Endodermal cell (in vitro differentiated cells): ENCODE data around the gene ECHS1. TPM values are rescaled to one million over a fixed set of nuclear protein-coding genes. Genes with fewer than 3 reads are reported as not detected.
"Not testable (repeated sequence)": the region's sequence is repeated elsewhere in the genome, so short reads cannot be mapped to it uniquely, and the experiment has no call there.

Experiments
- DNase-seq: peaks from one replicate; pipeline ENCODE4 v3.0.0-alpha.2; 2017
- H3K27ac ChIP-seq: 2 replicates; pipeline ENCODE4 v1.5.1; 2013; ENCODE audit warnings: mild to moderate bottlenecking, low read depth, low read length, moderate library complexity
- H3K27me3 ChIP-seq: 2 replicates; pipeline ENCODE4 v1.6.1; 2013; ENCODE audit warnings: mild to moderate bottlenecking, low read length, moderate library complexity; ENCODE audit not compliant: insufficient read depth, control insufficient read depth, poor library complexity, severe bottlenecking
- H3K36me3 ChIP-seq: 2 replicates; pipeline ENCODE4 v1.7.0; 2013; ENCODE audit warnings: mild to moderate bottlenecking, low read length, moderate library complexity; ENCODE audit not compliant: control insufficient read depth, insufficient read depth
- H3K4me1 ChIP-seq: one replicate; pipeline ENCODE4 v1.7.0; 2013; ENCODE audit warnings: low read length; ENCODE audit not compliant: control insufficient read depth, insufficient read depth
- H3K4me3 ChIP-seq: 2 replicates; pipeline ENCODE4 v1.5.1; 2013; ENCODE audit warnings: mild to moderate bottlenecking, low read length, moderate library complexity
- H3K9ac ChIP-seq: 2 replicates; pipeline ENCODE4 v1.6.1; 2013; ENCODE audit warnings: mild to moderate bottlenecking, low read length, moderate library complexity; ENCODE audit not compliant: poor library complexity, severe bottlenecking; ENCODE audit errors: extremely low read depth
- H3K9me3 ChIP-seq: 2 replicates; pipeline ENCODE4 v1.6.1; 2013; ENCODE audit warnings: mild to moderate bottlenecking, low read length, moderate library complexity; ENCODE audit not compliant: control insufficient read depth
- H3K27ac Mint-ChIP-seq: 2 replicates; pipeline ENCODE4 v1.8.0; 2020; ENCODE audit warnings: mixed read lengths
- H3K27me3 Mint-ChIP-seq: 2 replicates; pipeline ENCODE4 v1.8.0; 2021; ENCODE audit warnings: mild to moderate bottlenecking, mixed read lengths; ENCODE audit not compliant: insufficient read depth
- H3K36me3 Mint-ChIP-seq: 2 replicates; pipeline ENCODE4 v1.8.0; 2020; ENCODE audit warnings: low read depth, mixed read lengths
- H3K4me1 Mint-ChIP-seq: 2 replicates; pipeline ENCODE4 v1.8.0; 2020; ENCODE audit warnings: mixed read lengths
- H3K4me3 Mint-ChIP-seq: 2 replicates; pipeline ENCODE4 v1.8.0; 2020; ENCODE audit warnings: mild to moderate bottlenecking, moderate library complexity, mixed read lengths
- H3K9me3 Mint-ChIP-seq: 2 replicates; pipeline ENCODE4 v1.8.0; 2020; ENCODE audit warnings: mild to moderate bottlenecking, mixed read lengths
- CTCF ChIP-seq: fragments of 200-600 bp; sonication (generic); conservative IDR thresholded peaks from 2 replicates; pipeline ENCODE4 v1.5.0; 2021; ENCODE audit warnings: antibody characterized with exemption, mild to moderate bottlenecking
- WGBS, 2 experiments: methylation state at CpG; one replicate each; pipeline versions ENCODE4 v1.1.5 to v1.1.7; 2013; ENCODE audit warnings: missing lambda C conversion rate in 2 of 2, mixed read lengths in 1 of 2; ENCODE audit not compliant: insufficient coverage in 1 of 2, insufficient read length in 1 of 2; 5-methylcytosine and 5-hydroxymethylcytosine counted together
- total RNA-seq, 2 donors: library from RNA; stranded (reverse); fragmentation: NEBNext Ultra II Directional in 1 of 2; extraction: Animal tissue kit (Norgen Biotek cat#: 25700) in 1 of 2; gene quantifications; 2 replicates in 1 of 2; 3 replicates in 1 of 2; pipeline ENCODE4 v1.2.1, GENCODE V29; 2021

The ECHS1 gene
- total RNA-seq, 2 donors from 2014 or later = 92.3 to 102 TPM

GRCh38 chr10:133419211-133419950, 46.2 kb upstream of the ECHS1 start:
- WGBS, 2 experiments = 89 to 91% methylated on average over 21 to 34 of the region's 34 CpGs
- Mint-ChIP-seq H3K27ac (no peak overlapping the region), H3K27me3 (peaks cover 20% of the 10 kb centered on the region), H3K4me3 (no peak overlapping the region), H3K36me3 (peaks cover 38% of the 10 kb centered on the region), H3K9me3 (peaks cover 17% of the 10 kb centered on the region), H3K4me1 (no peaks in the 10 kb centered on the region)
- H3K4me3 ChIP-seq = no peak overlapping the region
- no peak for TF ChIP-seq CTCF
- peak; percentile 40 for DNase-seq
- H3K36me3 ChIP-seq = peaks cover 11% of the 10 kb centered on the region
- no peak overlapping the region for H3K9ac ChIP-seq
- no peaks in the 10 kb centered on the region for H3K4me1 ChIP-seq
- H3K9me3 ChIP-seq = peaks cover 7% of the 10 kb centered on the region
- no peak overlapping the region for H3K27ac ChIP-seq
- peaks cover 7% of the 10 kb centered on the region for H3K27me3 ChIP-seq

- Mint-ChIP-seq H3K27ac (no peak overlapping the region), H3K27me3 (peaks cover 17% of the 10 kb centered on the region), H3K9me3 (peaks cover 21% of the 10 kb centered on the region), H3K36me3 (peaks cover 44% of the 10 kb centered on the region), H3K4me1 (no peaks in the 10 kb centered on the region), H3K4me3 (no peak overlapping the region)
- peak; percentile 27 for DNase-seq
- Histone ChIP-seq H3K27me3 (peaks cover 7% of the 10 kb centered on the region), H3K9me3 (peaks cover 12% of the 10 kb centered on the region), H3K4me3 (no peak overlapping the region), H3K9ac (no peak overlapping the region), H3K27ac (no peak overlapping the region), H3K4me1 (no peaks in the 10 kb centered on the region), H3K36me3 (peaks cover 14% of the 10 kb centered on the region)
- WGBS, 2 experiments = 95 to 99% methylated on average over 12 to 14 of the region's 14 CpGs
- no peak for TF ChIP-seq CTCF
Measured at GRCh38 chr10:133418289-133418993, 45.3 kb upstream of the ECHS1 start.

GRCh38 chr10:133415752-133416151, 42.6 kb upstream of the ECHS1 start:
- Histone ChIP-seq H3K4me1 (no peaks in the 10 kb centered on the region), H3K36me3 (peaks cover 41% of the 10 kb centered on the region), H3K4me3 (no peak overlapping the region), H3K27ac (no peak overlapping the region), H3K9me3 (peaks cover 39% of the 10 kb centered on the region), H3K9ac (no peak overlapping the region), H3K27me3 (no peaks in the 10 kb centered on the region)
- no peak overlapping the region for H3K27ac Mint-ChIP-seq
- WGBS, 2 experiments = 94 to 98% methylated on average over 25 of the region's 25 CpGs
- H3K9me3 Mint-ChIP-seq = peaks cover 47% of the 10 kb centered on the region
- no peak overlapping the region for H3K4me3 Mint-ChIP-seq
- H3K4me1 Mint-ChIP-seq = no peaks in the 10 kb centered on the region
- no peaks in the 10 kb centered on the region for H3K27me3 Mint-ChIP-seq
- H3K36me3 Mint-ChIP-seq = peaks cover 67% of the 10 kb centered on the region
- TF ChIP-seq CTCF = no peak
- DNase-seq = peak; percentile 38

GRCh38 chr10:133414401-133414800, 41.2 kb upstream of the ECHS1 start:
- H3K9ac ChIP-seq, H3K27me3 Mint-ChIP-seq, H3K4me3 ChIP-seq, H3K27me3 ChIP-seq, H3K4me1 Mint-ChIP-seq, H3K4me3 Mint-ChIP-seq, DNase-seq, H3K27ac ChIP-seq, H3K4me1 ChIP-seq, H3K27ac Mint-ChIP-seq: not testable (repeated sequence)
- WGBS, 2 experiments = 93 to 100% methylated on average over 10 to 17 of the region's 23 CpGs
- Mint-ChIP-seq H3K36me3 (peaks cover 73% of the 10 kb centered on the region), H3K9me3 (peaks cover 57% of the 10 kb centered on the region)
- H3K36me3 ChIP-seq = peaks cover 51% of the 10 kb centered on the region
- peaks cover 52% of the 10 kb centered on the region for H3K9me3 ChIP-seq
